Measurements from ENCODE around the gene SLC33A1.
A peak's percentile ranks its signal among the peaks of the same experiment; 100 is the strongest.
"Not testable (repeated sequence)": the region's sequence is repeated elsewhere in the genome, so short reads cannot be mapped to it uniquely, and the experiment has no call there.

The SLC33A1 gene

DNA sequence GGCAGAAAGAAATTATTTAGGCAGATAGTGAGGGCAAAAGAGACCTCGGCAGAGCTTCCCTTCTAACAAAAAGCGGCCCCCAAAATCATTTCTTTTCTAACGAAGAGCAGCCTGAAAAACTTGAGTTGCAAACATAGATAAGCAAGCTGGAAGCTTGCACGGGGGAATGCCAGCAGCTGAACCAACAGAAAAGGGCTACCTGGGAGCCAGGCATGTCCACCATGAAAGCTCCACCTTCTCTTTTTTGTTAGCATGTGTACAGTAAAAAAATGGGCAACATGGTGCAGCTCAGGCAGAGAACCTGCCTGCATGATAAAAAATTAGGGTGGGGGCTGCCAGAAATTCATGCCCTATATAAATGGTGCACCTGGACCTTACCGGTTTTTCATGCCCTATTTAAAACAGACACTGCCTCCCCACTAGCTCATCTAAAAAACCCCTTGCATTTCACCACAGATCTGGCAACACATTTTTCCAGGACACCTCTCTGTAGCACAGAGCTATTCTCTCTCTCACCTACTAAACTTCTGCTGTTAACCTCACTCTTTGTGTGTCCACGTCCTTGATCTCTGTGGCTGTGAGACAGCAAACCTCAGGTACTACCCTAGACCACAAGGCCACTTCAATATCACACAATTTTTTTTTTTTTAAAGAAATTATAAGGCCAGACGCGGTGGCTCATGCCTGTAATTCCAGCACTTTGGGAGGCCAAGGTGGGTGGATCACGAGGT is 18.7 kb downstream of the SLC33A1 start:
- Histone ChIP-seq H3K36me3 (ENCODE audit: insufficient read depth, low read length) (peaks cover 27% of the 10 kb centered on the region), H3K27me3 (ENCODE audit: insufficient read depth, low read length, poor library complexity) (no peaks in the 10 kb centered on the region), H3K79me2 (ENCODE audit: insufficient read depth, low read length) (peaks cover 11% of the 10 kb centered on the region; the same call in 1 of the 2 replicates), H3K4me1 (ENCODE audit: insufficient read depth, low read length) (no peaks in the 10 kb centered on the region), H3K27ac (ENCODE audit: low read length) (no peak overlapping the region), H3K9me3 (ENCODE audit: insufficient read depth, low read length, severe bottlenecking) (no peaks in the 10 kb centered on the region), H3K4me2 (ENCODE audit: insufficient read depth, low read length) (no peak overlapping the region), H3K9ac (ENCODE audit: low read depth, low read length) (no peak overlapping the region), H3K4me3 (ENCODE audit: low read depth in 1 of 2, low read length in 2 of 2) (no peak overlapping the region), H4K20me1 (ENCODE audit: insufficient read depth, low read length) (no peaks in the 10 kb centered on the region), H2AFZ (ENCODE audit: low read depth, low read length) (no peak overlapping the region)
- peak; percentile 52; the same call in 1 of the 3 replicates for ATAC-seq (ENCODE audit: insufficient read depth, low read depth)
- no peak for TF ChIP-seq EZH2 (IDR thresholded peaks at IDR 0.05; ENCODE audit: borderline replicate concordance, low read depth, low read length, severe bottlenecking)
- TF ChIP-seq, protein P1, sequence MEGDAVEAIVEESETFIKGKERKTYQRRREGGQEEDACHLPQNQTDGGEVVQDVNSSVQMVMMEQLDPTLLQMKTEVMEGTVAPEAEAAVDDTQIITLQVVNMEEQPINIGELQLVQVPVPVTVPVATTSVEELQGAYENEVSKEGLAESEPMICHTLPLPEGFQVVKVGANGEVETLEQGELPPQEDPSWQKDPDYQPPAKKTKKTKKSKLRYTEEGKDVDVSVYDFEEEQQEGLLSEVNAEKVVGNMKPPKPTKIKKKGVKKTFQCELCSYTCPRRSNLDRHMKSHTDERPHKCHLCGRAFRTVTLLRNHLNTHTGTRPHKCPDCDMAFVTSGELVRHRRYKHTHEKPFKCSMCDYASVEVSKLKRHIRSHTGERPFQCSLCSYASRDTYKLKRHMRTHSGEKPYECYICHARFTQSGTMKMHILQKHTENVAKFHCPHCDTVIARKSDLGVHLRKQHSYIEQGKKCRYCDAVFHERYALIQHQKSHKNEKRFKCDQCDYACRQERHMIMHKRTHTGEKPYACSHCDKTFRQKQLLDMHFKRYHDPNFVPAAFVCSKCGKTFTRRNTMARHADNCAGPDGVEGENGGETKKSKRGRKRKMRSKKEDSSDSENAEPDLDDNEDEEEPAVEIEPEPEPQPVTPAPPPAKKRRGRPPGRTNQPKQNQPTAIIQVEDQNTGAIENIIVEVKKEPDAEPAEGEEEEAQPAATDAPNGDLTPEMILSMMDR (IDR thresholded peaks at IDR 0.05; ENCODE audit: borderline replicate concordance, extremely low read depth, low read length, poor library complexity, severe bottlenecking), result no peak
- DNase-seq, result no peak

DNA sequence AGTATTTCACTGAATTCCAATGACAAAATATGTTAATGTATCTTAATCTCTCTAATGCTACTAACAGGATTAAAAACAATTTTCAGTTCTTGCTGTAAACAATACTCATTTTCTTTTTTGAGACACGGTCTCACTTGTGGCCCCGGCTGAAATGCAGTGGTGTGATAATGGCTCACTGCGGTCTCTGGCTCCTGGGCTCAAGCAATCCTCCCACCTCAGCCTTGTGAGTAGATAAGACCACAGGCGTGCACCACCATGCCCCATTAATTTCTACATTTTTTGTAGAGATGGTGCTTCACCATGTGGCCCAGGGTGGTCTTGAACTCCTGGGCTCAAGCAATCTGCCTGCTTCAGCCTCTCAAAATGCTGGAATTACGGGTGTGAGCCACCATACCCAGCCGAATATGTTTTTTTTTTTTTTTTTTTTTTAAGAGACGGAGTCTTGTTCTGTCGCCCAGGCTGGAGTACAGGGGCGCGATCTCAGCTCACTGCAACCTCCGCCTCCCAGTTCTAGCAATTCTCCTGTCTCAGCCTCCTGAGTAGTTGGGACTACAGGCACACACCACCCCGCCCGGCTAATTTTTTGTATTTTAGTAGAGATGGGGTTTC is 25.6 kb downstream of the SLC33A1 start:
- ATAC-seq (ENCODE audit: insufficient read depth, low read depth); H2AFZ ChIP-seq (ENCODE audit: low read depth, low read length); H3K4me3 ChIP-seq (ENCODE audit: low read depth in 1 of 2, low read length in 2 of 2); H4K20me1 ChIP-seq (ENCODE audit: insufficient read depth, low read length); H3K27ac ChIP-seq (ENCODE audit: low read length); H3K9me3 ChIP-seq (ENCODE audit: insufficient read depth, low read length, severe bottlenecking); DNase-seq; H3K79me2 ChIP-seq (ENCODE audit: insufficient read depth, low read length); H3K4me1 ChIP-seq (ENCODE audit: insufficient read depth, low read length); H3K9ac ChIP-seq (ENCODE audit: low read depth, low read length); H3K4me2 ChIP-seq (ENCODE audit: insufficient read depth, low read length); H3K27me3 ChIP-seq (ENCODE audit: insufficient read depth, low read length, poor library complexity): not testable (repeated sequence)
- peaks cover 42% of the 10 kb centered on the region for H3K36me3 ChIP-seq (ENCODE audit: insufficient read depth, low read length)

DNA sequence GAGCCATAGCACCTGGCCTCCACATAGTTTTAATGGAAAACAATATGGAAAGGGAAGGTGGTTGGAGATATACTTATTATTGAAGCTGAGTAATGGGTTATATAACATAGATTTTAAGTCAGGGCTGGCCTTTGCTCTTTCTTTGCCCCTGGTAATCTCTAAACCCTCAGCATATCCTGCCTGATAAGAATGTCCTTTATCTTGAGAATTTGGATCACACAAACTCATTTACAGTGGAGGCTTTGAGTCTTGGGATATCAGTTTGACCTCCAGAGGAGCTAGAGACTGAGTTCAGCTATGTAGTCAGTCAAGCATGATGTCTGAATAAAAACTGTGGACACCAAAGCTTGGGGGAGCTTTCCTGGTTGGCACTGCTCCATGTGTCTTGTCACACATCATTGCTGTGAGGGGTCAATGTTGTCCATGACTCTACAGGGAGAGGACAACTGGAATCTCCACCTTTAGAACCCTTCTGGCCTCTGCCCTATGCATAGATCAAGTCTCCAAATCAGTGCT is 39.1 kb downstream of the SLC33A1 start:
- H3K36me3 ChIP-seq (ENCODE audit: insufficient read depth, low read length), result no peaks in the 10 kb centered on the region
- H3K4me3 ChIP-seq (ENCODE audit: low read depth in 1 of 2, low read length in 2 of 2), result no peak overlapping the region
- H3K4me2 ChIP-seq (ENCODE audit: insufficient read depth, low read length), result no peak overlapping the region
- no peaks in the 10 kb centered on the region for H4K20me1 ChIP-seq (ENCODE audit: insufficient read depth, low read length)
- no peaks in the 10 kb centered on the region for H3K9me3 ChIP-seq (ENCODE audit: insufficient read depth, low read length, severe bottlenecking)
- no peak overlapping the region for H2AFZ ChIP-seq (ENCODE audit: low read depth, low read length)
- no peaks in the 10 kb centered on the region for H3K27me3 ChIP-seq (ENCODE audit: insufficient read depth, low read length, poor library complexity)
- no peak overlapping the region for H3K27ac ChIP-seq (ENCODE audit: low read length)
- H3K79me2 ChIP-seq (ENCODE audit: insufficient read depth, low read length), result no peaks in the 10 kb centered on the region
- DNase-seq, result no peak
- no peaks in the 10 kb centered on the region for H3K4me1 ChIP-seq (ENCODE audit: insufficient read depth, low read length)
- ATAC-seq (ENCODE audit: insufficient read depth, low read depth), result no peak
- no peak for TF ChIP-seq EZH2 (IDR thresholded peaks at IDR 0.05; ENCODE audit: borderline replicate concordance, low read depth, low read length, severe bottlenecking)
- TF ChIP-seq, protein P1 (IDR thresholded peaks at IDR 0.05; ENCODE audit: borderline replicate concordance, extremely low read depth, low read length, poor library complexity, severe bottlenecking), result no peak
- no peak overlapping the region for H3K9ac ChIP-seq (ENCODE audit: low read depth, low read length)

DNA sequence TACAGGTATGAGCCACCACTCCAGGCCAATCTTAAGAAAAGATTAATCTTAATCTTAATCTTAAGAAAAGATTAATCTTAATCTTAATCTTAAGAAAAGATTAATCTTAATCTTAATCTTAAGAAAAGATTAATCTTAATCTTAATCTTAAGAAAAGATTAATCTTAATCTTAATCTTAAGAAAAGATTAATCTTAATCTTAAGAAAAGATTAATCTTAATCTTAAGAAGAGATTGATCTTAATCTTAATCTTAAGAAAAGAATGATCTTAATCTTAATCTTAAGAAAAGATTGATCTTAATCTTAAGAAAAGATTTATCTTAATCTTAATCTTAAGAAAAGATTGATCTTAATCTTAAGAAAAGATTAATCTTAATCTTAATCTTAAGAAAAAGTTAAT is 41.0 kb downstream of the SLC33A1 start:
- H3K27me3 ChIP-seq (ENCODE audit: insufficient read depth, low read length, poor library complexity); ATAC-seq (ENCODE audit: insufficient read depth, low read depth); H2AFZ ChIP-seq (ENCODE audit: low read depth, low read length); H3K79me2 ChIP-seq (ENCODE audit: insufficient read depth, low read length); H3K4me1 ChIP-seq (ENCODE audit: insufficient read depth, low read length); H3K9ac ChIP-seq (ENCODE audit: low read depth, low read length); H3K36me3 ChIP-seq (ENCODE audit: insufficient read depth, low read length); H4K20me1 ChIP-seq (ENCODE audit: insufficient read depth, low read length); H3K4me2 ChIP-seq (ENCODE audit: insufficient read depth, low read length); H3K9me3 ChIP-seq (ENCODE audit: insufficient read depth, low read length, severe bottlenecking); H3K27ac ChIP-seq (ENCODE audit: low read length); H3K4me3 ChIP-seq (ENCODE audit: low read depth in 1 of 2, low read length in 2 of 2); DNase-seq: not testable (repeated sequence)

All from DND-41 (cell line).